HCT116 (cell line): ENCODE data around the gene TMEM201. TPM values are rescaled to one million over a fixed set of nuclear protein-coding genes. Genes with fewer than 3 reads are reported as not detected.

ENCODE experiments used
- ATAC-seq: fragments of 200-7000 bp; cut with Tn5 transposase; 2 replicates; pipeline ENCODE4 v1.9.1; 2020; ENCODE audit warnings: mild to moderate bottlenecking, moderate library complexity
- BruUV-seq: library from RNA; stranded (reverse); fragments of 400-500 nt; replicated peaks from 2 replicates; lab custom pipeline; 2021; lab: Mats Ljungman, UMichigan
- CTCF ChIA-PET: fragments of 300-600 bp; sonication (Branson Sonifier 250); formaldehyde crosslinking; loops from one replicate; lab custom pipeline; 2021; ENCODE audit warnings: antibody characterized with exemption; lab: Charles Lee
- POLR2A ChIA-PET: fragments of 300-600, 350-600 bp; sonication (Branson Sonifier 250); formaldehyde crosslinking; loops from one replicate; lab custom pipeline; 2021; ENCODE audit warnings: antibody characterized with exemption; lab: Charles Lee
- RAD21 ChIA-PET, 2 experiments: fragments of 300-600 bp; sonication (Branson Sonifier 250); formaldehyde crosslinking; loops; one replicate each; lab custom pipeline; 2023; ENCODE audit warnings: low total read pairs in 2 of 2; ENCODE audit not compliant: uncharacterized antibody in 2 of 2, unreplicated experiment in 2 of 2, low non-redundant PET in 1 of 2; lab: Charles Lee
- DNase-seq: peaks from one replicate; pipeline ENCODE4 v3.0.0-alpha.2; 2010; ENCODE audit warnings: low read depth, low spot score
- H2AFZ ChIP-seq: fragments of 200-600 bp; shearing (Covaris generic), sonication (generic); 2 replicates; pipeline ENCODE4 v1.6.1; 2017; ENCODE audit warnings: low read depth, mixed run types, mixed read lengths, antibody characterized with exemption, low read length; ENCODE audit not compliant: poor library complexity, severe bottlenecking
- H3K27ac ChIP-seq: 2 replicates; pipeline ENCODE4 v1.5.1; 2012; ENCODE audit warnings: low read depth, low read length
- H3K27me3 ChIP-seq: fragments of 200-600 bp; sonication (generic); 2 replicates; pipeline ENCODE4 v1.6.1; 2016; ENCODE audit warnings: mixed run types, low read length, mixed read lengths; ENCODE audit not compliant: insufficient read depth
- H3K36me3 ChIP-seq, 2 experiments: fragments of 200-500 bp in 1 of 2; fragments of 200-600 bp in 1 of 2; sonication (Bioruptor generic) in 1 of 2; sonication (generic) in 1 of 2; 2 replicates each; pipeline versions ENCODE4 v1.5.1 to v1.6.1; 2014 to 2016; ENCODE audit warnings: low read length in 2 of 2, inconsistent platforms in 1 of 2, mixed read lengths in 1 of 2, mixed run types in 1 of 2; ENCODE audit not compliant: insufficient read depth in 2 of 2, control insufficient read depth in 1 of 2
- H3K4me1 ChIP-seq, 2 experiments: fragments of 200-600 bp in 1 of 2; sonication (generic) in 1 of 2; 2 replicates each; pipeline versions ENCODE4 v1.5.1 to v1.6.1; 2012 to 2017; ENCODE audit warnings: low read length in 2 of 2, inconsistent platforms in 1 of 2, mild to moderate bottlenecking in 1 of 2, mixed read lengths in 1 of 2, mixed run types in 1 of 2, moderate library complexity in 1 of 2; ENCODE audit not compliant: insufficient read depth in 2 of 2, control insufficient read depth in 1 of 2
- H3K4me2 ChIP-seq: fragments of 200-600 bp; sonication (generic); 2 replicates; pipeline ENCODE4 v1.6.1; 2017; ENCODE audit warnings: mixed run types, low read length, mixed read lengths
- H3K4me3 ChIP-seq, 2 experiments: fragments of 200-600 bp in 1 of 2; sonication (generic) in 1 of 2; replicated peaks in 1 of 2; 2 replicates each; pipeline ENCODE4 v1.5.1; 2011 to 2016; ENCODE audit warnings: low read length in 2 of 2, control low read depth in 1 of 2, low read depth in 1 of 2, mild to moderate bottlenecking in 1 of 2, mixed read lengths in 1 of 2, mixed run types in 1 of 2
- H3K79me2 ChIP-seq: fragments of 200-600 bp; sonication (generic); 2 replicates; pipeline ENCODE4 v1.6.1; 2017; ENCODE audit warnings: mild to moderate bottlenecking, mixed run types, low read length, moderate library complexity, mixed read lengths; ENCODE audit not compliant: insufficient read depth
- H3K9ac ChIP-seq: fragments of 200-600 bp; sonication (generic); 2 replicates; pipeline ENCODE4 v1.6.1; 2016; ENCODE audit warnings: low read length, mixed read lengths
- H3K9me2 ChIP-seq: fragments of 200-600 bp; sonication (generic), shearing (Covaris generic); 2 replicates; pipeline ENCODE4 v1.6.1; 2017; ENCODE audit warnings: mixed run types, mild to moderate bottlenecking, moderate library complexity; ENCODE audit not compliant: insufficient read depth
- H3K9me3 ChIP-seq, 2 experiments: fragments of 200-500 bp in 1 of 2; fragments of 200-600 bp in 1 of 2; sonication (Bioruptor generic) in 1 of 2; sonication (generic) in 1 of 2; 2 replicates each; pipeline ENCODE4 v1.6.1; 2014 to 2017; ENCODE audit warnings: low read length in 2 of 2, mixed read lengths in 2 of 2, inconsistent platforms in 1 of 2, low read depth in 1 of 2, mild to moderate bottlenecking in 1 of 2, mixed run types in 1 of 2, moderate library complexity in 1 of 2; ENCODE audit not compliant: control insufficient read depth in 1 of 2, insufficient read depth in 1 of 2
- H4K20me1 ChIP-seq: fragments of 200-600 bp; sonication (generic), shearing (Covaris generic); 2 replicates; pipeline ENCODE4 v1.6.1; 2017; ENCODE audit warnings: mixed run types, mild to moderate bottlenecking, moderate library complexity; ENCODE audit not compliant: insufficient read depth
- EGR1 ChIP-seq: IDR thresholded peaks from 2 replicates; pipeline ENCODE4 v1.6.1; 2012; ENCODE audit warnings: low read depth
- ELF1 ChIP-seq: IDR thresholded peaks from 2 replicates; pipeline ENCODE4 v1.6.1; 2012; ENCODE audit warnings: low read depth, borderline replicate concordance
- EZH2phosphoT487 ChIP-seq: fragments of 200-600 bp; IDR thresholded peaks from 2 replicates; pipeline ENCODE4 v1.6.1; 2018; ENCODE audit warnings: antibody characterized with exemption, borderline replicate concordance
- FOSL1 ChIP-seq: IDR thresholded peaks from 2 replicates; pipeline ENCODE4 v1.6.1; 2012; ENCODE audit warnings: low read depth
- POLR2AphosphoS5 ChIP-seq: IDR thresholded peaks from 2 replicates; pipeline ENCODE4 v1.6.1; 2011; ENCODE audit warnings: mild to moderate bottlenecking, low read depth, low read length, moderate library complexity
- RAD21 ChIP-seq: IDR thresholded peaks from 2 replicates; pipeline ENCODE4 v1.6.1; 2012; ENCODE audit warnings: low read depth, mild to moderate bottlenecking
- intact Hi-C: fragments of 100-400 bp; cut with micrococcal nuclease; formaldehyde crosslinking; loops from 2 replicates; pipeline ENCODE4 v1.10.0; 2022
- total RNA-seq: library from RNA; stranded (reverse); gene quantifications from one replicate; pipeline ENCODE4 v1.2.1, GENCODE V29; 2021; ENCODE audit not compliant: unreplicated experiment
- TF ChIP-seq, protein P1 (sequence below): IDR thresholded peaks from 2 replicates; pipeline ENCODE4 v1.6.1; 2012; ENCODE audit warnings: low read depth
- TF ChIP-seq, protein P2 (sequence below): IDR thresholded peaks from 2 replicates; pipeline ENCODE4 v1.6.1; 2011; ENCODE audit warnings: mild to moderate bottlenecking, low read length, moderate library complexity; ENCODE audit not compliant: insufficient replicate concordance; ENCODE audit errors: extremely low read depth
- TF ChIP-seq, protein P3 (sequence below): IDR thresholded peaks from 2 replicates; pipeline ENCODE4 v1.6.1; 2012
- TF ChIP-seq, protein P4 (sequence below), 3 experiments: fragments of 200-600 bp in 1 of 3; sonication (generic) in 1 of 3; IDR thresholded peaks in 2 of 3; conservative IDR thresholded peaks in 1 of 3; 2 replicates each; pipeline ENCODE4 v1.5.1; 2012 to 2017; ENCODE audit warnings: low read depth in 2 of 3, low read length in 2 of 3, antibody characterized with exemption in 1 of 3, borderline replicate concordance in 1 of 3, control low read depth in 1 of 3, mild to moderate bottlenecking in 1 of 3, mixed read lengths in 1 of 3, mixed run types in 1 of 3, moderate library complexity in 1 of 3; ENCODE audit not compliant: insufficient read depth in 1 of 3

The TMEM201 gene
- total RNA-seq, 1 experiment from 2014 or later, result 27.6 TPM

DNA sequence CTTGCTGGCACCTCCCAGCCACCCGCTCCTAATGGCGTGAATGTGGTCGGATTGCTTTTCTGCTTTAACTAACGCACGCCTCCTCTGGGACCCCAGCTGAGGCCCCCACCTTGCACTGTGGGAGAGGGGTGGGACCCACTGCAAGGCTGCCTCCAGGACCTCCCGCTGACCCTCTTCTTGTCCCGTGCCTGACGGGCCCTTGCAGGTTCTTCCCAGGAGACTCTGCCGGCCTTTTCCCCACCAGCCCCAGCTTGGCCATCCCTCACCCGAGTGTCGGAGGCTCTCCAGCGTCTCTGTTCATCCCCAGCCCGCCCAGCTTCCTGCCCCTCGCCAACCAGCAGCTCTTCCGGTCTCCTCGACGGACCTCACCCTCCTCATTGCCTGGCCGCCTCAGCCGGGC, 18.6 kb downstream of the TMEM201 start:
- no peak overlapping the region for H3K4me3 ChIP-seq
- H3K4me2 ChIP-seq, result no peak overlapping the region
- H3K27me3 ChIP-seq, result no peaks in the 10 kb centered on the region
- no peaks in the 10 kb centered on the region for H3K4me1 ChIP-seq
- no peaks in the 10 kb centered on the region for H3K79me2 ChIP-seq
- H4K20me1 ChIP-seq, result no peaks in the 10 kb centered on the region
- H3K9me3 ChIP-seq, result no peaks in the 10 kb centered on the region
- CTCF ChIA-PET, result interaction anchor here (1.0 kb wide), 1 partner anchor 8 kb away, joined by 3 read pairs; no protein-coding TSS in a partner anchor
- POLR2A ChIA-PET, result no interaction called here
- TF ChIP-seq FOSL1 (no peak), EZH2phosphoT487 (no peak), ELF1 (no peak), POLR2AphosphoS5 (no peak), RAD21 (no peak), EGR1 (no peak)
- TF ChIP-seq, protein P1, sequence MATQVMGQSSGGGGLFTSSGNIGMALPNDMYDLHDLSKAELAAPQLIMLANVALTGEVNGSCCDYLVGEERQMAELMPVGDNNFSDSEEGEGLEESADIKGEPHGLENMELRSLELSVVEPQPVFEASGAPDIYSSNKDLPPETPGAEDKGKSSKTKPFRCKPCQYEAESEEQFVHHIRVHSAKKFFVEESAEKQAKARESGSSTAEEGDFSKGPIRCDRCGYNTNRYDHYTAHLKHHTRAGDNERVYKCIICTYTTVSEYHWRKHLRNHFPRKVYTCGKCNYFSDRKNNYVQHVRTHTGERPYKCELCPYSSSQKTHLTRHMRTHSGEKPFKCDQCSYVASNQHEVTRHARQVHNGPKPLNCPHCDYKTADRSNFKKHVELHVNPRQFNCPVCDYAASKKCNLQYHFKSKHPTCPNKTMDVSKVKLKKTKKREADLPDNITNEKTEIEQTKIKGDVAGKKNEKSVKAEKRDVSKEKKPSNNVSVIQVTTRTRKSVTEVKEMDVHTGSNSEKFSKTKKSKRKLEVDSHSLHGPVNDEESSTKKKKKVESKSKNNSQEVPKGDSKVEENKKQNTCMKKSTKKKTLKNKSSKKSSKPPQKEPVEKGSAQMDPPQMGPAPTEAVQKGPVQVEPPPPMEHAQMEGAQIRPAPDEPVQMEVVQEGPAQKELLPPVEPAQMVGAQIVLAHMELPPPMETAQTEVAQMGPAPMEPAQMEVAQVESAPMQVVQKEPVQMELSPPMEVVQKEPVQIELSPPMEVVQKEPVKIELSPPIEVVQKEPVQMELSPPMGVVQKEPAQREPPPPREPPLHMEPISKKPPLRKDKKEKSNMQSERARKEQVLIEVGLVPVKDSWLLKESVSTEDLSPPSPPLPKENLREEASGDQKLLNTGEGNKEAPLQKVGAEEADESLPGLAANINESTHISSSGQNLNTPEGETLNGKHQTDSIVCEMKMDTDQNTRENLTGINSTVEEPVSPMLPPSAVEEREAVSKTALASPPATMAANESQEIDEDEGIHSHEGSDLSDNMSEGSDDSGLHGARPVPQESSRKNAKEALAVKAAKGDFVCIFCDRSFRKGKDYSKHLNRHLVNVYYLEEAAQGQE, result no peak
- TF ChIP-seq, protein P2, sequence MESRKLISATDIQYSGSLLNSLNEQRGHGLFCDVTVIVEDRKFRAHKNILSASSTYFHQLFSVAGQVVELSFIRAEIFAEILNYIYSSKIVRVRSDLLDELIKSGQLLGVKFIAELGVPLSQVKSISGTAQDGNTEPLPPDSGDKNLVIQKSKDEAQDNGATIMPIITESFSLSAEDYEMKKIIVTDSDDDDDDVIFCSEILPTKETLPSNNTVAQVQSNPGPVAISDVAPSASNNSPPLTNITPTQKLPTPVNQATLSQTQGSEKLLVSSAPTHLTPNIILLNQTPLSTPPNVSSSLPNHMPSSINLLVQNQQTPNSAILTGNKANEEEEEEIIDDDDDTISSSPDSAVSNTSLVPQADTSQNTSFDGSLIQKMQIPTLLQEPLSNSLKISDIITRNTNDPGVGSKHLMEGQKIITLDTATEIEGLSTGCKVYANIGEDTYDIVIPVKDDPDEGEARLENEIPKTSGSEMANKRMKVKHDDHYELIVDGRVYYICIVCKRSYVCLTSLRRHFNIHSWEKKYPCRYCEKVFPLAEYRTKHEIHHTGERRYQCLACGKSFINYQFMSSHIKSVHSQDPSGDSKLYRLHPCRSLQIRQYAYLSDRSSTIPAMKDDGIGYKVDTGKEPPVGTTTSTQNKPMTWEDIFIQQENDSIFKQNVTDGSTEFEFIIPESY, result no peak
- TF ChIP-seq, protein P3, sequence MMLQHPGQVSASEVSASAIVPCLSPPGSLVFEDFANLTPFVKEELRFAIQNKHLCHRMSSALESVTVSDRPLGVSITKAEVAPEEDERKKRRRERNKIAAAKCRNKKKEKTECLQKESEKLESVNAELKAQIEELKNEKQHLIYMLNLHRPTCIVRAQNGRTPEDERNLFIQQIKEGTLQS, result no peak
- TF ChIP-seq, protein P4, sequence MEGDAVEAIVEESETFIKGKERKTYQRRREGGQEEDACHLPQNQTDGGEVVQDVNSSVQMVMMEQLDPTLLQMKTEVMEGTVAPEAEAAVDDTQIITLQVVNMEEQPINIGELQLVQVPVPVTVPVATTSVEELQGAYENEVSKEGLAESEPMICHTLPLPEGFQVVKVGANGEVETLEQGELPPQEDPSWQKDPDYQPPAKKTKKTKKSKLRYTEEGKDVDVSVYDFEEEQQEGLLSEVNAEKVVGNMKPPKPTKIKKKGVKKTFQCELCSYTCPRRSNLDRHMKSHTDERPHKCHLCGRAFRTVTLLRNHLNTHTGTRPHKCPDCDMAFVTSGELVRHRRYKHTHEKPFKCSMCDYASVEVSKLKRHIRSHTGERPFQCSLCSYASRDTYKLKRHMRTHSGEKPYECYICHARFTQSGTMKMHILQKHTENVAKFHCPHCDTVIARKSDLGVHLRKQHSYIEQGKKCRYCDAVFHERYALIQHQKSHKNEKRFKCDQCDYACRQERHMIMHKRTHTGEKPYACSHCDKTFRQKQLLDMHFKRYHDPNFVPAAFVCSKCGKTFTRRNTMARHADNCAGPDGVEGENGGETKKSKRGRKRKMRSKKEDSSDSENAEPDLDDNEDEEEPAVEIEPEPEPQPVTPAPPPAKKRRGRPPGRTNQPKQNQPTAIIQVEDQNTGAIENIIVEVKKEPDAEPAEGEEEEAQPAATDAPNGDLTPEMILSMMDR (IDR thresholded peaks at IDR 0.05 in 2 of 3, conservative IDR thresholded peaks at IDR 0.05 in 1 of 3; ENCODE audit: borderline replicate concordance in 1 of 3, insufficient read depth in 1 of 3, low read depth in 2 of 3, low read length in 2 of 3), result no peak
- BruUV-seq, result no TSS peak
- H3K27ac ChIP-seq, result no peak overlapping the region
- no peak for DNase-seq
- H3K9ac ChIP-seq, result no peak overlapping the region
- H3K9me2 ChIP-seq, result no peaks in the 10 kb centered on the region
- intact Hi-C loops, result no loop called here
- no peak for ATAC-seq
- RAD21 ChIA-PET, result no interaction called here
- H3K36me3 ChIP-seq, result peaks cover 3 to 4% of the 10 kb centered on the region in 2 experiments; a peak in 3 of 4 replicates
- H2AFZ ChIP-seq, result no peak overlapping the region
